H1 (cell line): ENCODE data around the gene RRP7A. TPM values are rescaled to one million over a fixed set of nuclear protein-coding genes. Genes with fewer than 3 reads are reported as not detected.
A peak's percentile ranks its signal among the peaks of the same experiment; 100 is the strongest.

Experiments
- CTCF ChIA-PET: fragments of 300-600 bp; sonication (Branson Sonifier 250); formaldehyde crosslinking; loops from one replicate; lab custom pipeline; 2021; ENCODE audit not compliant: partially characterized antibody; lab: Charles Lee
- POLR2A ChIA-PET: fragments of 300-600 bp; sonication (Branson Sonifier 250); formaldehyde crosslinking; loops from one replicate; lab custom pipeline; 2021; ENCODE audit warnings: inconsistent platforms; ENCODE audit not compliant: partially characterized antibody; lab: Charles Lee
- DNase-seq, 2 experiments: peaks; one replicate each; pipeline versions ENCODE4 v3.0.0 to v3.0.0-alpha.2; 2010 to 2022; ENCODE audit warnings: low spot score in 2 of 2, low read depth in 1 of 2, mixed read lengths in 1 of 2
- FAIRE-seq: peaks from 2 replicates; lab custom pipeline; 2011; peaks lifted over from hg19 to GRCh38; lab: Jason Lieb, UNC
- H2AFZ ChIP-seq: 2 replicates; pipeline ENCODE4 v1.8.1; 2012; ENCODE audit warnings: low read length, inconsistent platforms
- H2AK5ac ChIP-seq: 2 replicates; pipeline ENCODE4 v1.6.1; 2013; ENCODE audit warnings: low read depth, low read length
- H2BK120ac ChIP-seq: replicated peaks from 2 replicates; pipeline ENCODE3; 2013; ENCODE audit warnings: low read depth, low read length, inconsistent platforms
- H2BK12ac ChIP-seq: 2 replicates; pipeline ENCODE4 v1.6.1; 2013; ENCODE audit warnings: low read depth, low read length
- H2BK15ac ChIP-seq: 2 replicates; pipeline ENCODE4 v1.6.1; 2013; ENCODE audit warnings: low read length
- H2BK20ac ChIP-seq: 2 replicates; pipeline ENCODE4 v1.6.1; 2013; ENCODE audit warnings: low read length
- H2BK5ac ChIP-seq: 2 replicates; pipeline ENCODE4 v1.6.1; 2013; ENCODE audit warnings: low read depth, low read length
- H3K14ac ChIP-seq: 2 replicates; pipeline ENCODE4 v1.6.1; 2013; ENCODE audit warnings: inconsistent platforms; ENCODE audit not compliant: insufficient read length
- H3K18ac ChIP-seq: 2 replicates; pipeline ENCODE4 v1.6.1; 2013; ENCODE audit warnings: low read length; ENCODE audit errors: extremely low read depth
- H3K23ac ChIP-seq: 2 replicates; pipeline ENCODE4 v1.6.1; 2013; ENCODE audit warnings: inconsistent platforms; ENCODE audit not compliant: insufficient read length
- H3K23me2 ChIP-seq: 2 replicates; pipeline ENCODE4 v1.6.1; 2013; ENCODE audit warnings: low read depth, low read length
- H3K27ac ChIP-seq: 2 replicates; pipeline ENCODE4 v1.6.1; 2011; ENCODE audit warnings: low read depth, low read length, inconsistent platforms
- H3K27me3 ChIP-seq, 4 experiments: replicated peaks in 1 of 4; 1 replicate in 1 of 4; 2 replicates in 3 of 4; pipeline versions ENCODE4 v1.6.1 to v1.8.1; 2011 to 2013; ENCODE audit warnings: low read length in 3 of 4, mild to moderate bottlenecking in 3 of 4, inconsistent platforms in 2 of 4, mixed read lengths in 2 of 4, moderate library complexity in 1 of 4; ENCODE audit not compliant: control insufficient read depth in 3 of 4, insufficient read depth in 3 of 4; ENCODE audit errors: extremely low read depth in 1 of 4
- H3K36me3 ChIP-seq, 4 experiments: 2 replicates each; pipeline versions ENCODE4 v1.6.1 to v1.8.1; 2011 to 2013; ENCODE audit warnings: mild to moderate bottlenecking in 4 of 4, low read length in 3 of 4, moderate library complexity in 2 of 4, control low read depth in 1 of 4, inconsistent platforms in 1 of 4; ENCODE audit not compliant: insufficient read depth in 4 of 4, control insufficient read depth in 2 of 4
- H3K4ac ChIP-seq: replicated peaks from 2 replicates; pipeline ENCODE3; 2013; ENCODE audit warnings: low read length, low read depth, mixed read lengths, inconsistent platforms; ENCODE audit not compliant: insufficient read length
- H3K4me1 ChIP-seq, 4 experiments: replicated peaks in 1 of 4; 1 replicate in 1 of 4; 2 replicates in 3 of 4; pipeline versions ENCODE4 v1.6.1 to v1.8.1; 2011 to 2013; ENCODE audit warnings: low read length in 3 of 4, inconsistent platforms in 2 of 4, mixed read lengths in 1 of 4; ENCODE audit not compliant: insufficient read depth in 4 of 4, control insufficient read depth in 3 of 4
- H3K4me2 ChIP-seq, 2 experiments: 2 replicates each; pipeline versions ENCODE4 v1.6.1 to v1.8.1; 2011 to 2013; ENCODE audit warnings: low read depth in 2 of 2, low read length in 2 of 2, control low read depth in 1 of 2, inconsistent platforms in 1 of 2, mild to moderate bottlenecking in 1 of 2; ENCODE audit not compliant: insufficient read depth in 1 of 2
- H3K4me3 ChIP-seq, 4 experiments: fragments of 200-600, 300-600 bp in 1 of 4; sonication (generic), shearing (Covaris generic), sonication (Bioruptor Twin) in 1 of 4; 2 replicates each; pipeline versions ENCODE4 v1.5.1 to v1.8.1; 2011 to 2016; ENCODE audit warnings: low read length in 4 of 4, low read depth in 3 of 4, control low read depth in 2 of 4, inconsistent platforms in 2 of 4, mild to moderate bottlenecking in 2 of 4, mixed read lengths in 1 of 4, moderate library complexity in 1 of 4; ENCODE audit not compliant: insufficient read depth in 2 of 4; ENCODE audit errors: extremely low read depth in 1 of 4
- H3K56ac ChIP-seq: replicated peaks from 2 replicates; pipeline ENCODE3; 2013; ENCODE audit warnings: low read depth, mild to moderate bottlenecking, mixed read lengths, low read length, inconsistent platforms; ENCODE audit not compliant: insufficient read length
- H3K79me1 ChIP-seq: 2 replicates; pipeline ENCODE4 v1.6.1; 2013; ENCODE audit warnings: low read depth, low read length, control low read depth
- H3K79me2 ChIP-seq, 2 experiments: 2 replicates each; pipeline versions ENCODE4 v1.6.1 to v1.8.1; 2012 to 2013; ENCODE audit warnings: low read length in 2 of 2, mild to moderate bottlenecking in 2 of 2, inconsistent platforms in 1 of 2; ENCODE audit not compliant: insufficient read depth in 2 of 2, control insufficient read depth in 1 of 2
- H3K9ac ChIP-seq, 4 experiments: replicated peaks in 1 of 4; 1 replicate in 1 of 4; 2 replicates in 3 of 4; pipeline versions ENCODE4 v1.6.1 to v1.8.1; 2011 to 2013; ENCODE audit warnings: low read depth in 3 of 4, low read length in 3 of 4, control low read depth in 2 of 4, mild to moderate bottlenecking in 2 of 4, moderate library complexity in 2 of 4, inconsistent platforms in 1 of 4; ENCODE audit errors: extremely low read depth in 1 of 4
- H3K9me3 ChIP-seq, 2 experiments: 2 replicates each; pipeline versions ENCODE4 v1.6.1 to v1.8.1; 2012 to 2013; ENCODE audit warnings: mild to moderate bottlenecking in 2 of 2, moderate library complexity in 2 of 2, control low read depth in 1 of 2, inconsistent platforms in 1 of 2, low read depth in 1 of 2, low read length in 1 of 2, mixed read lengths in 1 of 2; ENCODE audit not compliant: insufficient read depth in 2 of 2
- H4K20me1 ChIP-seq, 2 experiments: replicated peaks in 1 of 2; 2 replicates each; pipeline versions ENCODE3 to v1.8.1; 2011 to 2013; ENCODE audit warnings: inconsistent platforms in 2 of 2, low read length in 2 of 2, mild to moderate bottlenecking in 1 of 2; ENCODE audit not compliant: insufficient read depth in 2 of 2, control insufficient read depth in 1 of 2
- H4K5ac ChIP-seq: 2 replicates; pipeline ENCODE4 v1.6.1; 2013; ENCODE audit warnings: low read length, low read depth, mixed read lengths, inconsistent platforms; ENCODE audit not compliant: insufficient read length
- H4K8ac ChIP-seq: 2 replicates; pipeline ENCODE4 v1.8.0; 2013; ENCODE audit warnings: mild to moderate bottlenecking, moderate library complexity, low read length, inconsistent platforms; ENCODE audit not compliant: insufficient read depth; ENCODE audit errors: extremely low read depth
- H4K91ac ChIP-seq: replicated peaks from 2 replicates; pipeline ENCODE3; 2013; ENCODE audit warnings: low read length, mixed read lengths, inconsistent platforms; ENCODE audit not compliant: insufficient read length
- E2F6 ChIP-seq: IDR thresholded peaks from 2 replicates; pipeline ENCODE4 v1.6.1; 2012; ENCODE audit warnings: inconsistent platforms
- KDM4A ChIP-seq: IDR thresholded peaks from one replicate; pipeline ENCODE4 v1.7.1; 2012; ENCODE audit warnings: low read depth, mild to moderate bottlenecking, moderate library complexity, low read length, inconsistent platforms; ENCODE audit not compliant: severe bottlenecking
- NANOG ChIP-seq: IDR thresholded peaks from 2 replicates; pipeline ENCODE4 v1.6.1; 2011; ENCODE audit warnings: low read length, low read depth, mild to moderate bottlenecking, inconsistent platforms; ENCODE audit not compliant: insufficient read depth, poor library complexity, severe bottlenecking
- WGBS, 2 experiments: shearing (Covaris generic) in 1 of 2; methylation state at CpG; one replicate each; pipeline versions ENCODE4 v1.1.6 to v1.1.7; 2013 to 2015; ENCODE audit warnings: low lambda C conversion rate in 2 of 2, mixed read lengths in 2 of 2, inconsistent platforms in 1 of 2, low coverage in 1 of 2, missing lambda C conversion rate in 1 of 2; ENCODE audit not compliant: insufficient replicate concordance in 2 of 2, insufficient coverage in 1 of 2, insufficient read length in 1 of 2; ENCODE audit errors: extremely low coverage in 1 of 2, missing lambda C conversion rate in 1 of 2; 5-methylcytosine and 5-hydroxymethylcytosine counted together
- polyA plus RNA-seq, 7 experiments: library from polyadenylated mRNA; depleted of rRNA in 3 of 7; stranded (reverse) in 5 of 7; unstranded in 2 of 7; fragments of >200 nt in 5 of 7; fragments of 200-250 nt in 2 of 7; gene quantifications; 1 replicate in 5 of 7; 2 replicates in 1 of 7; 4 replicates in 1 of 7; pipeline versions ENCODE4 v1.2.1 to v1.2.3, GENCODE V29; 2011 to 2013; ENCODE audit warnings: missing spikeins in 2 of 7, mixed read lengths in 2 of 7
- total RNA-seq: library from RNA; stranded (reverse); fragmentation: NEBNext Ultra II Directional; extraction: Animal tissue kit (Norgen Biotek cat#: 25700); gene quantifications from 2 replicates; pipeline ENCODE4 v1.2.1, GENCODE V29; 2021

Gene RRP7A
- total and polyA plus RNA-seq, 2 of the 8 experiments (the other 6 are each of a cell fraction or from before 2014, with no cell fraction given): 18.4 to 49.0 TPM

DNA sequence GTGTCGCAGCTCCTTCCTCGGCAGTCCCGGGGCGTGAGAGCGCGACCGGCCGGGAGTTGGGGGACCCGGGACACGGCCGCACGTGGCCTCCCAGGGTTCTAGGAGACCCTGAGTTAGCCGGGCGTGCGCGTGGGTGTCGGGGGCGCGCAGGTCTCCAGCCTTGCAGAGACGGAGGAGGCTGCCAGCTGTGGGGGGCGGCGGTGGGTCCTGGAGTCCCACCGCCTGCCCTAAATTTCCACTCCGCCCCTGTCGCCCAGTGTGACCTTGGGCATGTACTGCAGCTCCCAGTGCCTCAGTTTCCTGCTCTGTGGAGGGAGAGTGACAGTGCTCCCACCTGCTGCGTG, 18.8 kb downstream of the RRP7A start:
- ChIA-PET POLR2A (no interaction called here), CTCF (interaction anchor here (1.0 kb wide), 1 partner anchor 10 kb away, joined by 3 read pairs; no protein-coding TSS in a partner anchor)
- Histone ChIP-seq H3K36me3 (no peaks in the 10 kb centered on the region), H3K4me1 (peaks cover 3 to 12% (median 9%) of the 10 kb centered on the region in 4 experiments; a peak in 6 of 7 replicates), H2AFZ (peak overlapping the region; percentile 85), H4K8ac (peak overlapping the region; percentile 88), H3K9ac (peak overlapping the region in 2 of 4 experiments; percentile 20 to 43; a peak in 3 of 7 replicates), H3K23ac (no peak overlapping the region), H3K27me3 (no peaks in the 10 kb centered on the region), H2BK20ac (peak overlapping the region; percentile 61; the same call in 1 of the 2 replicates), H3K18ac (0 out of 2 replicates have a peak overlapping the region, but pooled peaks have one; percentile 44), H3K4me2 (peak overlapping the region; percentile 77 to 96), H2BK15ac (no peak overlapping the region), H3K4ac (no peak overlapping the region), H2AK5ac (no peak overlapping the region), H3K79me2 (no peaks in the 10 kb centered on the region), H3K23me2 (peaks cover 2% of the 10 kb centered on the region; the same call in 1 of the 2 replicates), H4K20me1 (no peaks in the 10 kb centered on the region), H4K5ac (no peak overlapping the region), H3K56ac (no peak overlapping the region), H4K91ac (no peak overlapping the region), H2BK5ac (0 out of 2 replicates have a peak overlapping the region, but pooled peaks have one; percentile 66), H3K9me3 (no peaks in the 10 kb centered on the region), H2BK12ac (0 out of 2 replicates have a peak overlapping the region, but pooled peaks have one; percentile 33), H2BK120ac (no peak overlapping the region), H3K79me1 (no peaks in the 10 kb centered on the region), H3K4me3 (peak overlapping the region; percentile 24 to 55 (median 40)), H3K27ac (no peak overlapping the region), H3K14ac (no peak overlapping the region)
- TF ChIP-seq NANOG: no peak
- TF ChIP-seq E2F6: 0 out of 2 replicates have a peak, but pooled peaks have one; percentile 10
- TF ChIP-seq KDM4A: peak; percentile 50
- 73% methylated on average over 11 of the region's 26 CpGs; no CpG with 5 or more reads in 1 of the 2 experiments for WGBS, 2 experiments
- DNase-seq: no peak
- no peak for FAIRE-seq
